HTERT RPE-1 (cell line): ENCODE measurements around the gene CFHR2.
"Not testable (repeated sequence)": the region's sequence is repeated elsewhere in the genome, so short reads cannot be mapped to it uniquely, and the experiment has no call there.

Source experiments
- in situ Hi-C: fragments of 300-500 bp; cut with MboI; formaldehyde crosslinking; loops from 4 replicates; pipeline ENCODE4 v1.14.3; 2020; ENCODE audit warnings: low sequenced_read_pairs

The CFHR2 gene

GRCh38 chr1:196943568-196943967 lies at the start of gene CFHR2:
TSS of gene CFHR2 (plus strand) at chr1:196943738. CDS start at chr1:196943881, 143 bp downstream.
- in situ Hi-C loops = not testable (repeated sequence)

GRCh38 chr1:196896355-196896754 lies 47.2 kb upstream of the CFHR2 start:
- in situ Hi-C loops = no loop called here

GRCh38 chr1:196897158-196897828 lies 46.2 kb upstream of the CFHR2 start:
- in situ Hi-C loops = no loop called here

- in situ Hi-C loops = no loop called here
These were observed 41.2 kb upstream of the CFHR2 start for GRCh38 chr1:196902344-196902743.

GRCh38 chr1:196910215-196910614 lies 33.3 kb upstream of the CFHR2 start:
- in situ Hi-C loops = no loop called here

GRCh38 chr1:196912283-196912682 lies 31.3 kb upstream of the CFHR2 start:
- in situ Hi-C loops = not testable (repeated sequence)

GRCh38 chr1:196926839-196927238 lies 16.7 kb upstream of the CFHR2 start:
- in situ Hi-C loops = not testable (repeated sequence)

GRCh38 chr1:196932853-196933252 lies 10.7 kb upstream of the CFHR2 start:
- in situ Hi-C loops = not testable (repeated sequence)

GRCh38 chr1:196933531-196934189 lies 9.9 kb upstream of the CFHR2 start:
- in situ Hi-C loops = no loop called here

- in situ Hi-C loops = not testable (repeated sequence)
These were observed 2.1 kb upstream of the CFHR2 start for GRCh38 chr1:196941474-196941873.

GRCh38 chr1:196951711-196952394 lies 8.3 kb downstream of the CFHR2 start:
- in situ Hi-C loops = no loop called here

GRCh38 chr1:196954778-196955177 lies 11.2 kb downstream of the CFHR2 start:
- in situ Hi-C loops = no loop called here

- in situ Hi-C loops = no loop called here
These were observed 12.4 kb downstream of the CFHR2 start for GRCh38 chr1:196955926-196956325.

- in situ Hi-C loops = no loop called here
These were observed 17.3 kb downstream of the CFHR2 start for GRCh38 chr1:196960854-196961253.

GRCh38 chr1:196970182-196970581 lies 26.6 kb downstream of the CFHR2 start:
- in situ Hi-C loops = no loop called here

GRCh38 chr1:196976278-196976677 lies 32.7 kb downstream of the CFHR2 start:
- in situ Hi-C loops = no loop called here

GRCh38 chr1:196977278-196977677 lies 33.7 kb downstream of the CFHR2 start, which contains the start of gene CFHR5:
TSS of gene CFHR5 (plus strand) at chr1:196977556. CDS start at chr1:196977665, 109 bp downstream.
- in situ Hi-C loops = no loop called here

- in situ Hi-C loops = no loop called here
These were observed 37.3 kb downstream of the CFHR2 start for GRCh38 chr1:196980859-196981258.

- in situ Hi-C loops = not testable (repeated sequence)
These were observed 38.7 kb downstream of the CFHR2 start for GRCh38 chr1:196982247-196982646.

GRCh38 chr1:196991919-196992651 lies 48.5 kb downstream of the CFHR2 start:
- in situ Hi-C loops = not testable (repeated sequence)

- in situ Hi-C loops = no loop called here
These were observed 50.4 kb downstream of the CFHR2 start for GRCh38 chr1:196993916-196994315.
